Activated T-helper 1 cell treated with anti-CD3 and anti-CD28 coated beads, Interleukin-12 subunit alpha, Interleukin-12 subunit beta, Interleukin-2, Interleukin-4 antibody, amounts not matched to agents 30 ng/mL and 10 ng/mL and 1 ng/mL, durations not matched to agents 14 hours and 24 hours and 36 hours (primary cell): ENCODE data around the gene KLHL42. TPM values are rescaled to one million over a fixed set of nuclear protein-coding genes. Genes with fewer than 3 reads are reported as not detected.
A peak's percentile ranks its signal among the peaks of the same experiment; 100 is the strongest.

ENCODE experiments used
- DNase-seq: peaks from one replicate; pipeline ENCODE4 v3.0.0; 2021; ENCODE audit warnings: low spot score
- H3K27ac Mint-ChIP-seq: one replicate; pipeline ENCODE4 v1.8.0; 2021; ENCODE audit warnings: mild to moderate bottlenecking, mixed read lengths
- H3K27me3 Mint-ChIP-seq: one replicate; pipeline ENCODE4 v1.8.0; 2022; ENCODE audit warnings: mild to moderate bottlenecking, moderate library complexity, mixed read lengths; ENCODE audit not compliant: insufficient read depth
- H3K36me3 Mint-ChIP-seq: one replicate; pipeline ENCODE4 v1.8.0; 2021; ENCODE audit warnings: low read depth, mixed read lengths
- H3K4me1 Mint-ChIP-seq: one replicate; pipeline ENCODE4 v1.8.0; 2021; ENCODE audit warnings: low read depth, mixed read lengths
- H3K4me3 Mint-ChIP-seq: one replicate; pipeline ENCODE4 v1.8.0; 2021; ENCODE audit warnings: mild to moderate bottlenecking, moderate library complexity, mixed read lengths
- H3K9me3 Mint-ChIP-seq: one replicate; pipeline ENCODE4 v1.8.0; 2021; ENCODE audit warnings: mixed read lengths
- intact Hi-C: fragments of 100-400 bp; cut with micrococcal nuclease; formaldehyde crosslinking; loops from one replicate; pipeline ENCODE4 v1.15.1; 2024
- total RNA-seq: library from RNA; stranded (reverse); gene quantifications from 2 replicates; pipeline ENCODE4 v1.2.3, GENCODE V29; 2022

Gene KLHL42
- total RNA-seq, 1 donor from 2014 or later, result 21.7 TPM

DNA sequence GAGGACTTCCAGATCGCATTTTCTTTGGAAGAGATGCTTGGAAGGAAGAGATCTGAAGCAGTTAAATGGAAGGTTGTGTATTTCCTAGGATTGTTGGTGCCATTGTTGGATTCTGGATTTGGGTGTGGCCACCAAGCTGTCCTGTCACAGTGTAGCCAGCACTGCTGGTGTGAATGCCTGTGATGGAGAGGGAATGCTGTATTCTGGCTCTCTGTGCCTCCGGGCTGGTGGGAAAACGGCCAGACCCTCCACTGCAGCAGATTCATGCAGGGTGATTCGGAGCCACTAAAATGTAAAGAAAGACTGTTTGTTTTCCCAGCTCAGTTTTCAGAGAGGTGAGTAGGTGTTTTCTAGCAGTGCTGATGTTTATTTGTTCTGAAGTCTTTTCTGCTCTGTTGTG is 30.7 kb downstream of the KLHL42 start:
- peaks cover 2% of the 10 kb centered on the region for H3K36me3 Mint-ChIP-seq
- H3K27me3 Mint-ChIP-seq, result peaks cover 11% of the 10 kb centered on the region
- H3K4me1 Mint-ChIP-seq, result peaks cover 38% of the 10 kb centered on the region
- H3K27ac Mint-ChIP-seq, result no peak overlapping the region
- DNase-seq, result no peak
- H3K9me3 Mint-ChIP-seq, result no peaks in the 10 kb centered on the region
- H3K4me3 Mint-ChIP-seq, result no peak overlapping the region
- intact Hi-C loops, result no loop called here

DNA sequence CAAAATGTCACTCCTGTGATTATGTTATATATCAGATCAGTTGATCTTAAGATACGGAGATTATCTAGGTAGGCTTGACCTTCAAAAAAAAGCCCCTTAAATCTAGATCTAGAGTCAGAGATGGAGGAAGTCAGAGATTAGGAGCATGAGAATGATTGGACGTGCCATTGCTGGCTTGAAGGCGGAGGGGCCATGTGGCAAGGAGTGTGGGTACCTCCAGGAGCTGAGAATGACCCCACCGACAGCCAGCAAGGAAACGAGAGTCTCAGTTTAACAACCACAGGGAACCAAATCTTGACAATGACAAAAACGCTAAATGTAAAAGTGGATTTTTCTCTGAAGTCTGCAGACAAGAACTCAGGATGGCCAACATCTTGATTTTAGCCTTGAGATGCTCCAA is 32.5 kb downstream of the KLHL42 start:
- peaks cover 29% of the 10 kb centered on the region for H3K4me1 Mint-ChIP-seq
- no peak overlapping the region for H3K27ac Mint-ChIP-seq
- H3K27me3 Mint-ChIP-seq, result peaks cover 11% of the 10 kb centered on the region
- H3K9me3 Mint-ChIP-seq, result no peaks in the 10 kb centered on the region
- peaks cover 2% of the 10 kb centered on the region for H3K36me3 Mint-ChIP-seq
- intact Hi-C loops, result no loop called here
- DNase-seq, result no peak
- H3K4me3 Mint-ChIP-seq, result no peak overlapping the region

DNA sequence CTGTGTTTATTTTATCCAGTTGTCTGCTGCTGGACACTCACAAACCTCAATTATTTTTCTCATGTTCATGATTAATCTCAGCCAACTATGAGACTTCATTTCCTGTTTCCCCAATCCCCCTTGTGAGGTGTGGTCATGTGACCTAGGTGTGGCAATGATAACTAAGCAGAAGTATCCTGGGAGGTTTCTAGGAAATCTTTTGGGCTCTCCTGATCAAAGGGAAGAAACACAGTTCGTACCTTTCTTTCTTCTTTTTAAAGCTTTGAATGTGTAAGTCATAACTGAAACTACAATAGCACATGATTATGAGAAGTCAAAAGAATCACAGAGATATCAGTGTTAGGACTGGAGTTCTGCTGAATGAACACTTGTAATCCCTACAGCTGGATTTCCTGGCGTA is 34.4 kb downstream of the KLHL42 start:
- Mint-ChIP-seq H3K27ac (no peak overlapping the region), H3K4me1 (peaks cover 38% of the 10 kb centered on the region), H3K4me3 (no peak overlapping the region), H3K36me3 (no peaks in the 10 kb centered on the region), H3K9me3 (no peaks in the 10 kb centered on the region), H3K27me3 (peaks cover 18% of the 10 kb centered on the region)
- intact Hi-C loops, result no loop called here
- no peak for DNase-seq

DNA sequence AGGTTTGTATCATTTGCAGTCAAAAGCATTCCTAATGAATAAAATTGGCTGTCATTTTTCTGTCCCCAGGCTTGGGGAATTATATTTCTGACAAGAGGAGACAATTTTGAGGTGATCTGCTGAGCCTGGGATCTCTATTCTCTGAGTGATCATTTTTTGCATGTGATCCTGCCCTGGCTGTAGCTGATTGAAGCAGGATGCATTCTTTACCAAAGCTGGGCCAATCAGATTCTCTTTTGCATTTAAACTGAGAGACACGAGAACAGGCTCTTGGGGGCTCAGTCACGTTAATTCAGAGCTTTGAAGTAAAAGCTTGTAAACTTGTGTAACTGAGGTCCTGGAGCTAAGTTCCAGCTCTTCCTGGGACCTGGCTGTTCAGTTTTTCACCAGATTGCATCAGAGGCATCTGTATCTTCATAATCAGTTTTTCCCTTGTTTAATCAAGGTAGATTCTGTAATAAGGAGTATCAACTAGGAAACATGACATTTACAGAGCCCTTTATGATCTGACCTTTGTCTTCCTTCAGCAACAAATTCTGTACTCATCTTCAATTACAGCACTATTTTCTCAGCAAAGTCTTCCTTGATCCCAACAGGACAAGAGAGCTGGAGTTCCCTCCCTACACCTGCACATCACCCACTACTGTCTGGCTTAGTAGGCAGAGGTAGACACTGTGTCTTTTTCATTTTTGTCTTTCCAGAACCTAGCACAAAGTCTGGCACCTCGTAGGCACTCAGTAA is 35.0 kb downstream of the KLHL42 start:
- H3K36me3 Mint-ChIP-seq, result no peaks in the 10 kb centered on the region
- H3K27me3 Mint-ChIP-seq, result peaks cover 19% of the 10 kb centered on the region

DNA sequence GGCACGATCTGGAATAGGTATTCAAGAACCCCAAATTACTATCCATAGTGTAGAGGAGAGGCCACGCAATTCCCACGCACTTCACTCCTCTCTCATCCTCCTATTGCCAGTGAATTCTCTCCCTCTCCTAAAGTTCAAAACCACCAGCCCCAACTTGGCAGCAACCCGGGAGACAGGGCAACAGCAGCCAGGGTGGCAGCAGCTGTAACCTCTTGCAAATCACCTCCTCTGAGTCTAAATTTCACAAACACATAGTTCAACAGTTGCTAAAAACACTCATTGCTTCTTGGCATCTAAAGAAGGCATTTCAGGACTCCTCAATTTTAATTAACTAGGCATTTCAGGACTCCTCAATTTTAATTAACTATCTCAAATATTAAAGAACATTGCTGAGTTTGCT is 37.7 kb downstream of the KLHL42 start:
- H3K9me3 Mint-ChIP-seq, result no peaks in the 10 kb centered on the region
- DNase-seq, result no peak
- H3K4me1 Mint-ChIP-seq, result peaks cover 53% of the 10 kb centered on the region
- peaks cover 14% of the 10 kb centered on the region for H3K27me3 Mint-ChIP-seq
- H3K36me3 Mint-ChIP-seq, result no peaks in the 10 kb centered on the region
- no peak overlapping the region for H3K4me3 Mint-ChIP-seq
- intact Hi-C loops, result no loop called here
- no peak overlapping the region for H3K27ac Mint-ChIP-seq

More for the DNA sequence above, 35.0 kb downstream of the KLHL42 start:
- H3K4me3 Mint-ChIP-seq, result no peak overlapping the region
- DNase-seq, result no peak
- H3K9me3 Mint-ChIP-seq, result no peaks in the 10 kb centered on the region
- H3K4me1 Mint-ChIP-seq, result peaks cover 38% of the 10 kb centered on the region
- no peak overlapping the region for H3K27ac Mint-ChIP-seq
- intact Hi-C loops, result no loop called here

DNA sequence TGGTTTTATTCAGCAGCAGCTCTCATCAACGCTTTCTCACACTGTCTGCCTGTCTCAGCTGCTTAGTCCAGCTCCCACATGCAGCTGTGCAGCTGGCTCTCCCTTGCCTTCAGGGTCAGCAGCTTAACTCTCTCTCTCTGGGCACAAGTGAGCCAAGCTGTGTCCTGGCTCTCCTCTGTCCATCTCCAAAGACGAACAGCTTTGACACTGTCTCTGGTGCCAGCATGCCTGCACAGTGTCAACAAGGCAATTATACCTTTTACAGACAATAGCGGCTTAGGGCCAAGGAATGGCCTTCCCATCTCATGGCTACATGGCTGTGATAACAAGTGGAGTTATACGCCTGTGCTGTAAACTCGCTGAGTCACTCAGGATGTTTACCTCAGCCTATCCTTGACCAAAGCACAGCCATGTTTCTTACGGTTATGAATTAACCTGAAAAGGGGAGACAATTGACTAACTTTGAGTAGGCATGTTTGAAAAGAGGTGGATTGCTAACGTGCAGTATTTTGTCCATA is 38.4 kb downstream of the KLHL42 start:
- peaks cover 14% of the 10 kb centered on the region for H3K27me3 Mint-ChIP-seq
- H3K4me3 Mint-ChIP-seq, result no peak overlapping the region

DNA sequence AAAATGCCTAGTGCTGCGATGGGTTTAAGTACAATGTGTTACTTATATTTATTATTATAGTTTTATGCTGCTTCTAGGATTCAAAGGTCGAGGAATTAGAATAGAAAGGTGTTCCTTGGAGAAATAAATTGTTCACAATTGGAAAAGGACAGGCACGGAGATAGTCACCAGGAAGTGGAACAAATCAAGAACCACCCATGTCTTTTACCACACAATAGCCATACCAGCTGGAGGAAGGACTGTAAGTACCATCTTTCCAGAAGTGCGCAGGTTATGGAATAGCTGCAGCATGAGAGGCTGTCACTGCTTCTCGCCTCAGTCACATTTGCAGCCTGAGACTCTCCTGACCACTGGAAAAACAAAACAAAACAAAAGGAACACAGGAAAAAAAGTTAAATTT is 40.5 kb downstream of the KLHL42 start:
- no peak for DNase-seq
- intact Hi-C loops, result loop anchor here (5.0 to 10.0 kb wide), 4 partner anchors 288 to 1546 kb away; partner anchors contain the start of genes FGFR1OP2, INTS13 and MED21
- peaks cover 63% of the 10 kb centered on the region for H3K4me1 Mint-ChIP-seq
- peaks cover 18% of the 10 kb centered on the region for H3K27me3 Mint-ChIP-seq
- H3K27ac Mint-ChIP-seq, result no peak overlapping the region
- H3K4me3 Mint-ChIP-seq, result no peak overlapping the region
- H3K36me3 Mint-ChIP-seq, result no peaks in the 10 kb centered on the region
- no peaks in the 10 kb centered on the region for H3K9me3 Mint-ChIP-seq

More for the DNA sequence above, 38.4 kb downstream of the KLHL42 start:
- H3K4me1 Mint-ChIP-seq, result peaks cover 60% of the 10 kb centered on the region
- no peaks in the 10 kb centered on the region for H3K36me3 Mint-ChIP-seq
- no peaks in the 10 kb centered on the region for H3K9me3 Mint-ChIP-seq
- H3K27ac Mint-ChIP-seq, result no peak overlapping the region
- intact Hi-C loops, result no loop called here
- no peak for DNase-seq

DNA sequence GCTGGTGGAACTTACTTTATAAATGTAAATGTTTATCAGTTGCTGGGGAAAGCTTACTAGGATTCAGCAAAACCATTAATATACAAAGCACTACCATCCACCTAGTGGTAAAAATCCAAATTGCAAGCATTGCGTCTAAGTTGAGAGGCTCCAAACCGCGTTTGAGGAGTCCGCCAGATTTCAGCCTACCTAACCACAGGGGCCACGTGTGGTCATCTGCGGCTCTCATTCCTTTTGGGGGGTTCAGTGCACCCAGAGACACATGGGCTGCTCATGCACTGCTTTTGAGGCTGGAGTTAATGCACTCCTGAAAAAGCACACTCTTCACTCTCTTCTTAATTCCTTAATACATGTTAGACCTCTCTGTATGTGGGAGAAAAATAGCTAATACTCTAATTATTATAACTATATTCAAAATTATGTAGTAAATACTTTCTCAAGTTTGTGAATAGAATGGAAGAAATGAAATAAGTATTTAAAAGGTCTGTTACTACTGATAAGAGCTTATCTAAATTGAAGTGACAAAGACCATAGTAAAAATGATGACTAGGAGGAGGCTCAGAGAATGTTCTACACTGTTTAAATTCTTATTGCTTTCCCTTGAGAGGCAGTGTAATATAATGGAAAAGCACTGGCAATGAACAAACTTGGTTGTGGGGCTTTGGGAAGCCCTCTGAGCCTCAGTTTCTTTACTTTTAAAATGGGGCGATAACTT is 41.4 kb downstream of the KLHL42 start:
- Mint-ChIP-seq H3K27me3 (peaks cover 22% of the 10 kb centered on the region), H3K27ac (peak overlapping the region; percentile 91), H3K9me3 (no peaks in the 10 kb centered on the region), H3K4me3 (peak overlapping the region; percentile 32), H3K36me3 (no peaks in the 10 kb centered on the region), H3K4me1 (peaks cover 71% of the 10 kb centered on the region)
- peak; percentile 33 for DNase-seq
- intact Hi-C loops, result loop anchor here (1.0 to 10.0 kb wide), 5 partner anchors 88 to 1547 kb away; partner anchors contain the start of genes FGFR1OP2, INTS13 and MED21

DNA sequence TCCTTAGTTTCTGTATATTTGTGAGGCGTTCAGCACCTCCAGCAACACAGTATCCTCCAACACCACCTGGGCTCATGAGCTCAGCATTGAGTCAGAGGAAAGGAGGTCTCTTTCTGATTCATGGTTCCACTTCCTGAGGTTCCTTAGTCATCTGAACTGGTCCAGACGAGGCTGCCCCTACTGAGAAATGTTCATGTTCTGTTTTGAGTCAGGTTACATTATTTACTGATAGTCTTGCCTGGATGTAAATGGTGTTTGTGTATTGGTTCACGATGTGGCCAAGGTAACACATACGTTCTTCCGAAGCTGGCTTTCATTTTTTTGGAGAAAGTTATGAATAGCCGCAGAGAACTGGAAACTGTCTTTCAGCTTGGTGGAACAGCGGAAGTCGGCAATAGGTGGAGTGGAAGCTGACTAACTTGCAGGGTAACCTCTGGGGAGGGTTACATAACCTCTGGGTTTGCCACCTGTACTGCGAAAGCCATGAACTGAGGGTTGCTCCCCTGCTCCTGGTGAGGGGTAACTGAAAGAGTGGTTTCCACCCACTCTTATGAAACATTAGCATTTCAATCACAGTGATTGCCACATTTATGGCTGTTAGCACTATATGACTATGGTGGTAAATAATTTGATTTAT is 42.2 kb downstream of the KLHL42 start:
- DNase-seq, result peak; percentile 59
- H3K4me1 Mint-ChIP-seq, result peaks cover 67% of the 10 kb centered on the region
- no peaks in the 10 kb centered on the region for H3K36me3 Mint-ChIP-seq
- no peaks in the 10 kb centered on the region for H3K9me3 Mint-ChIP-seq
- H3K27me3 Mint-ChIP-seq, result peaks cover 22% of the 10 kb centered on the region
- peak overlapping the region; percentile 91 for H3K27ac Mint-ChIP-seq
- H3K4me3 Mint-ChIP-seq, result peak overlapping the region; percentile 56
- intact Hi-C loops, result loop anchor here (1.0 to 10.0 kb wide), 26 partner anchors 15 to 1547 kb away; partner anchors contain the start of genes FGFR1OP2, INTS13, KLHL42 and MANSC4

DNA sequence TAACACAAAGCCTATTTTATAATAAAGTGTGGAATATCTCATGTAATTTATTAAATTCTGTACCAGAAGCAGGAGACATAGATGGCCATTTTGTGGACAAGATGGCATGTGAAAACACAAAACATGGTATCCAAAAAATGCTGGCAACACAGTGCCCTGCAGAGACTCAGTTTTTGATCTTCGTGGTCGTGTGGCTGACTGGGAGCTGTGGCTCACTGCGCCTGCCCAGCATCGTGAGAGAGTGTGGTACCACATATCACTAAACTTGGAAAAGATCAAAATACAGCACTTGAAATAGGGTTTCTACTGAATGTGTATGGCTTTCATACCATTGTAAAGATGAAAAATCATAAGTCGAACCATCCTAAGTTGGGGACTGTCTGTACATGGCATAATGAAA is 43.0 kb downstream of the KLHL42 start:
- Mint-ChIP-seq H3K36me3 (no peaks in the 10 kb centered on the region), H3K4me1 (peaks cover 59% of the 10 kb centered on the region), H3K27me3 (peaks cover 26% of the 10 kb centered on the region), H3K27ac (peak overlapping the region; percentile 53), H3K4me3 (no peak overlapping the region), H3K9me3 (no peaks in the 10 kb centered on the region)
- DNase-seq, result no peak
- intact Hi-C loops, result loop anchor here (2.0 to 10.0 kb wide), 9 partner anchors 40 to 1548 kb away; partner anchors contain the start of genes FGFR1OP2, INTS13, MED21 and STK38L

DNA sequence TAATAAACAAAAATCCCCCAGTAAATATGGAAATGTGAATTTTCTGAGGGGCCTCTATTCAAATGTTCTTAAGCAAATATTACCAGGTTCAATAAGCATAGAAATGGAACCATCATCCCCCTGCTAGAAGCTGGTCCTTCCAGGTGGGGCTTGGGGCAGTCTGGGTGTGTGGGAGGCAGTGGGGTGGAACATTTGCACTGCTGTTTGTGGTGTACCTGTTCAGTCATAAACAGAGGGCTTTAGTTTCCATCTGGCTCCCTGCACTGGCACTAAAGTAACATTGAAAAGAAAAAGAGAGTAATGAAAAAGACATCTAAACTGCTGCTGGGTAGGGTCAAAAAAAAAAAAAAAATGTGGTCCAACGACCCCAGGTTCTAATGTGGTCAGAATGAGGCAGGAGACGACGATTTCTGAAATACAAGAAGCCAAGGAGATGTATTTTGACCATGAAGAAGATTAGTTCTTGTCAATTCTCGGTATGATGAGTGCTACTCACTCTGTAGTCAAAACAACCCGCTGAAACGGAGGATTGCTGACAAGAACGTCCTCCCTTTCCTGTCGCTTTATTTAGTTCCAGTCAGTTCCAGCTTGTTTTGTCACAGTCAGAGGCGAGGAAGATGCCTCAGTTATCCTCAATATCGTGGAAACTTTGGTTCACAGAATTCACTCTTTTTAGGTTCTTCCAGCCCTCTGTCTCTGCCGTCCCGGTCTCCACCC is 44.3 kb downstream of the KLHL42 start:
- no peak overlapping the region for H3K4me3 Mint-ChIP-seq
- peak overlapping the region; percentile 69 for H3K27ac Mint-ChIP-seq
- H3K9me3 Mint-ChIP-seq, result no peaks in the 10 kb centered on the region
- intact Hi-C loops, result loop anchor here (5.0 to 10.0 kb wide), 4 partner anchors 292 to 1549 kb away; partner anchors contain the start of genes FGFR1OP2, INTS13 and MED21
- no peaks in the 10 kb centered on the region for H3K36me3 Mint-ChIP-seq
- H3K27me3 Mint-ChIP-seq, result peaks cover 27% of the 10 kb centered on the region
- peaks cover 53% of the 10 kb centered on the region for H3K4me1 Mint-ChIP-seq
- DNase-seq, result no peak

DNA sequence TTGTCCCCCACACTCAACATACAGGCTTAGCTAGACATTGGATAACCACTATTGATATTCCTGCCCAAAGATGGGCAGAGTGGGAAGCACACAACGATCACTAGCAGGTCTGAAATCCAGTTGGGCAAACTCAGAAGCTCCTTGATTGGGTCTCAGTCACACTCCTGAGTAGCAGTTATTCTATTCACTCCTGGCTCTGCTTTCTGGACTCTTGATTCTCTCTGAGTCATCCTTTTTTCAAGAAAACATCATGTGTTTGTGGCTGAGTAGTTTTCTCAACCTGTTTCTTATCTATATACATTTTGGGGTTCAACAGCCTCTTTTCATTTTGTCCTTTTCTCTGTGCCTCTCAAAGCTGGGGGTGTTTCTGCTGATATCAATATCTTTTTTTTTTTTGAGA is 46.0 kb downstream of the KLHL42 start:
- no peaks in the 10 kb centered on the region for H3K36me3 Mint-ChIP-seq
- peaks cover 34% of the 10 kb centered on the region for H3K27me3 Mint-ChIP-seq
- no peak overlapping the region for H3K4me3 Mint-ChIP-seq
- no peaks in the 10 kb centered on the region for H3K9me3 Mint-ChIP-seq
- no peak for DNase-seq
- H3K27ac Mint-ChIP-seq, result no peak overlapping the region
- H3K4me1 Mint-ChIP-seq, result peaks cover 50% of the 10 kb centered on the region
- intact Hi-C loops, result loop anchor here (10.0 kb wide), 1 partner anchor 1551 kb away; no protein-coding TSS in a partner anchor
